Measurements from ENCODE around the gene DIAPH2.

The DIAPH2 gene

DNA sequence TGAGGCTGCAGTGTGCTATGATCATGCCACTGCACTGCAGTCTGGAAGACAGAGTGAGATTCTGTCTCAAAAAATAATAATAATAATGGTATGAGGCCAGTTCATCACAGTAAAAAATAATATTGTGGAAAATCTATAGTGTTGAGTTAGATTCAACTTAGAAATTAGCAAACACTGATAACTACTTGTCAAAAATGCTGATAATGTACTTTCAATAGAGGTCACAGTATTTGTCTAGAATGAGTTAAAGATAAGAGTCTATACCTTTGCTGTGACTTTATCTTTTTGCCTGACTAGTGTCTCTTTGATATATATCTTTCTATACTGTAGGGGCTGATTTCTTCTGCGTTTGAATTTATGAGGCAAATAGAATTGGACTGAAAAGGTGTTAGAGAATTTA is 629.7 kb downstream of the DIAPH2 start:
- TF ChIP-seq, protein P1, sequence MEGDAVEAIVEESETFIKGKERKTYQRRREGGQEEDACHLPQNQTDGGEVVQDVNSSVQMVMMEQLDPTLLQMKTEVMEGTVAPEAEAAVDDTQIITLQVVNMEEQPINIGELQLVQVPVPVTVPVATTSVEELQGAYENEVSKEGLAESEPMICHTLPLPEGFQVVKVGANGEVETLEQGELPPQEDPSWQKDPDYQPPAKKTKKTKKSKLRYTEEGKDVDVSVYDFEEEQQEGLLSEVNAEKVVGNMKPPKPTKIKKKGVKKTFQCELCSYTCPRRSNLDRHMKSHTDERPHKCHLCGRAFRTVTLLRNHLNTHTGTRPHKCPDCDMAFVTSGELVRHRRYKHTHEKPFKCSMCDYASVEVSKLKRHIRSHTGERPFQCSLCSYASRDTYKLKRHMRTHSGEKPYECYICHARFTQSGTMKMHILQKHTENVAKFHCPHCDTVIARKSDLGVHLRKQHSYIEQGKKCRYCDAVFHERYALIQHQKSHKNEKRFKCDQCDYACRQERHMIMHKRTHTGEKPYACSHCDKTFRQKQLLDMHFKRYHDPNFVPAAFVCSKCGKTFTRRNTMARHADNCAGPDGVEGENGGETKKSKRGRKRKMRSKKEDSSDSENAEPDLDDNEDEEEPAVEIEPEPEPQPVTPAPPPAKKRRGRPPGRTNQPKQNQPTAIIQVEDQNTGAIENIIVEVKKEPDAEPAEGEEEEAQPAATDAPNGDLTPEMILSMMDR (IDR thresholded peaks at IDR 0.05), result no peak
- H3K36me3 ChIP-seq, result no peaks in the 10 kb centered on the region
- H3K4me3 ChIP-seq (ENCODE audit: low read depth in 1 of 2, low read length in 1 of 2), result no peak overlapping the region
- no peaks in the 10 kb centered on the region for H3K27me3 ChIP-seq
- H3K4me1 ChIP-seq (ENCODE audit: control insufficient read depth in 1 of 2, insufficient read depth in 1 of 2, low read depth in 1 of 2, low read length in 1 of 2), result no peaks in the 10 kb centered on the region
- no peak overlapping the region for H3K27ac ChIP-seq
- H3K9me3 ChIP-seq, result no peaks in the 10 kb centered on the region

DNA sequence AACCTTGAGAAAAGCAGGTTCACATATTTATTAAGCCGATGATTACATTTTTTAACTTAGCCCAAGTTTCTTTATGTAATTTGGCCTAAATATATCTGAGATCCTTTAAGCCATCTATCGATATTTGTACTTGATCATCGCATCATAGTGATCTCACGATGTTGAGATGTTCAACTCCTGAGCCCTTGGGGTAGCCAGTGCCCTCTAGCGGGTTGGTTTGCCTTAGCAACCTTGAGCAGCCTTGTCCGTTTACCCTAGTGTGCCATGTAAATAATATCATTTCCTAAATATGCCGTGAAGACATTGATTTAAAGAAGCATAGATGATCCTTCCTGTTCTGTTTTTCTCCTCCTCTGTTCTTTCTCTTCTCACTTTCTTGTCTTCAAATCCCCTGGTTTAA is 631.3 kb downstream of the DIAPH2 start:
- no peaks in the 10 kb centered on the region for H3K27me3 ChIP-seq
- H3K36me3 ChIP-seq, result no peaks in the 10 kb centered on the region
- no peak overlapping the region for H3K27ac ChIP-seq
- no peak overlapping the region for H3K4me3 ChIP-seq (ENCODE audit: low read depth in 1 of 2, low read length in 1 of 2)
- no peaks in the 10 kb centered on the region for H3K4me1 ChIP-seq (ENCODE audit: control insufficient read depth in 1 of 2, insufficient read depth in 1 of 2, low read depth in 1 of 2, low read length in 1 of 2)
- TF ChIP-seq, protein P1 (IDR thresholded peaks at IDR 0.05), result no peak
- no peaks in the 10 kb centered on the region for H3K9me3 ChIP-seq

DNA sequence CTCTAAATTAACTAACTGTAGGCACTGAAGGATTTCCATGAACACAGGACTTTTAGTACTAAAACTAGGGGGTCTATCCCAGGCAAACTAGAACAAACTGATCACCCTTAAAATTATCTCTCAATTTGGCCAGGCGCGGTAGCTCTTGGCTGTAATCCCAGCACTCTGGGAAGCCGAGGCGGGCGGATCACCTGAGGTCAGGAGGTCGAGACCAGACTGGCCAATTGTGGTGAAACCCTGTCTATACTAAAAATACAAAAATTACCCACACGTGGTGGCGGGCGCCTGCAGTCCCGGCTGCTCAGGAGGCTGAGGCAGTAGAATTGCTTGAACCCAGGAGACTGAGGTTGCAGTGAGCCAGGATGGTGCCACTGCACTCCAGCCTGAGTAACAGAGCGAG is 635.7 kb downstream of the DIAPH2 start:
- TF ChIP-seq, protein P1 (IDR thresholded peaks at IDR 0.05), result no peak

DNA sequence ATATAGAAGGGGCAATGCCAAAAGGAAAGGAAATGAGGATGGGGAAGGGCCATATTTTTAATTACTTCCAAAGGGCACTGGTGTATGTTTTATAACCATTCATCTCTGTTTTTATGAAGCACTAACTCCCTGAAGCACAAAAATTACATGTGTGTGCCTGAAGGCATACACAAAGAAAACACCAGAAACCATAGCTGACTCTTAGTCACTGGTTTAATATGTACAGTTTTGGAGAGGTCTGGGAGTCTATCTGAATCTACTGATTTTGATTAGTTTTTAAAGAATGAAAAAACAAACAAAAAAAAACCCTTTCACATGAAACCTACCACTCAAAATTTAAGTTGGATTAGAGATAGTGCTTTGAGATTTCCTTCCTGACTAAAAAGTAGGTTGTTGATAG is 637.8 kb downstream of the DIAPH2 start:
- TF ChIP-seq, protein P1 (IDR thresholded peaks at IDR 0.05), result no peak
- no peak overlapping the region for H3K4me3 ChIP-seq (ENCODE audit: low read depth in 1 of 2, low read length in 1 of 2)
- no peaks in the 10 kb centered on the region for H3K36me3 ChIP-seq
- H3K27ac ChIP-seq, result no peak overlapping the region
- H3K9me3 ChIP-seq, result no peaks in the 10 kb centered on the region
- H3K27me3 ChIP-seq, result no peaks in the 10 kb centered on the region
- H3K4me1 ChIP-seq (ENCODE audit: control insufficient read depth in 1 of 2, insufficient read depth in 1 of 2, low read depth in 1 of 2, low read length in 1 of 2), result no peaks in the 10 kb centered on the region

More for the DNA sequence above, 635.7 kb downstream of the DIAPH2 start:
- Histone ChIP-seq H3K27me3 (no peaks in the 10 kb centered on the region), H3K36me3 (no peaks in the 10 kb centered on the region), H3K4me1 (ENCODE audit: control insufficient read depth in 1 of 2, insufficient read depth in 1 of 2, low read depth in 1 of 2, low read length in 1 of 2) (no peaks in the 10 kb centered on the region), H3K27ac (no peak overlapping the region), H3K4me3 (ENCODE audit: low read depth in 1 of 2, low read length in 1 of 2) (no peak overlapping the region), H3K9me3 (no peaks in the 10 kb centered on the region)

DNA sequence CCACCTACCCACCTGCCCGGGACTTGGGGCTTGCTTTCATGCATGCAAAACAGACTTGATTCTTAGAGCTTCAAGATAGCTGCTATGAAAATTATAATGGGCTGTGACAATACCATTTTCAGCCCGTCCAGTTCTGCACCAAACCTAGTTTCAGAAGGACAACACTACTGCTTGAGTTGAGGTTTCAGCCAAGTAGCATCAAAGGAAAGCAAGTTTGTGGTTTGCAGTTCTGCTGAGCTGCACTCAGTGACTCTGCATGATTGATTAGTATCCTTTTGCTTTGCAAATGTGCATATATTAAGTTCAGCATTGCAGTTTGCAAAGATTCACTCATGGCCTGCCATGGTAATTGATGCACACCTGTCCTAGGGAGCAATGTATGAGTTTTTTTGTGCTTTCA is 641.8 kb downstream of the DIAPH2 start:
- H3K4me3 ChIP-seq (ENCODE audit: low read depth in 1 of 2, low read length in 1 of 2), result no peak overlapping the region
- TF ChIP-seq, protein P1 (IDR thresholded peaks at IDR 0.05), result no peak
- H3K27me3 ChIP-seq, result no peaks in the 10 kb centered on the region
- H3K36me3 ChIP-seq, result no peaks in the 10 kb centered on the region
- no peaks in the 10 kb centered on the region for H3K4me1 ChIP-seq (ENCODE audit: control insufficient read depth in 1 of 2, insufficient read depth in 1 of 2, low read depth in 1 of 2, low read length in 1 of 2)
- no peak overlapping the region for H3K27ac ChIP-seq
- H3K9me3 ChIP-seq, result no peaks in the 10 kb centered on the region

DNA sequence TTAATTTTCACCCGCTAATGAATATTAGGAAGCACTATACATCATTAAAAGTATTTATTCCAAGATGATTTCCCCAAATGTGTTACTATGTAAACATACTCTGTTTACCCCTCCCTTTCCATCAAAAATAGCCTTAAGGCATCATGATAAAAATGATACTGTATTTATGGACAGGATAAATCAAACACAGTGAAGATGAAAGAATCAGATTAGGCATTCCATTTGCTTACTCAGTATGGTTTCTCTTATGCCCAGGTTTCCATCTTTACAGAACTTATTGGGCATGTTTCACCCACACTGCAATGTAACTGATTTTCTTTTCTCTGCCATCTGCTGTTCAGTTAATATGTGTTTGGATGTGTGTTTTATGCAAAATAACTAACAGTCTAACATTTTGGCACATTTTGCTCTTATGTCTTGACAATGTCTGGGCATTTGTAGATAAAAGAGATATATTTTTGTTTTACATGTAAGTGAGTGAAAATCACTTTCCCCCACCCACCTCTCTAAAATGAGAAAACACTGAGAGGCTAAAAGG is 644.3 kb downstream of the DIAPH2 start:
- no peaks in the 10 kb centered on the region for H3K4me1 ChIP-seq (ENCODE audit: control insufficient read depth in 1 of 2, insufficient read depth in 1 of 2, low read depth in 1 of 2, low read length in 1 of 2)
- H3K4me3 ChIP-seq (ENCODE audit: low read depth in 1 of 2, low read length in 1 of 2), result no peak overlapping the region
- no peaks in the 10 kb centered on the region for H3K9me3 ChIP-seq
- H3K36me3 ChIP-seq, result no peaks in the 10 kb centered on the region
- H3K27me3 ChIP-seq, result no peaks in the 10 kb centered on the region
- TF ChIP-seq, protein P1 (IDR thresholded peaks at IDR 0.05), result no peak
- H3K27ac ChIP-seq, result no peak overlapping the region

All from neutrophil (primary cell).